GM12892 (cell line): ENCODE results near the gene TMEM247.

ENCODE experiments used
- DNase-seq: peaks from one replicate; pipeline ENCODE4 v3.0.0; 2011; ENCODE audit not compliant: insufficient read length
- FAIRE-seq: peaks from 2 replicates; lab custom pipeline; 2011; peaks lifted over from hg19 to GRCh38; lab: Jason Lieb, UNC
- POLR2A ChIP-seq: IDR thresholded peaks from 2 replicates; pipeline ENCODE4 v1.6.1; 2011; ENCODE audit warnings: low read depth, low read length, control low read depth
- POLR2AphosphoS5 ChIP-seq: IDR thresholded peaks from 2 replicates; pipeline ENCODE4 v1.6.1; 2011; ENCODE audit warnings: low read depth, low read length, control low read depth
- TAF1 ChIP-seq: IDR thresholded peaks from 2 replicates; pipeline ENCODE4 v1.6.1; 2011; ENCODE audit warnings: low read depth, mild to moderate bottlenecking, control low read depth, low read length, borderline replicate concordance

Gene TMEM247

GRCh38 chr2:46495231-46496030 is 16.1 kb downstream of the TMEM247 start:
- no peak for DNase-seq
- no peak for FAIRE-seq
- TF ChIP-seq POLR2A (no peak), TAF1 (no peak), POLR2AphosphoS5 (no peak)

- FAIRE-seq: no peak
- TF ChIP-seq TAF1 (no peak), POLR2A (no peak), POLR2AphosphoS5 (no peak)
Observed at GRCh38 chr2:46497766-46498165, 18.4 kb downstream of the TMEM247 start.

GRCh38 chr2:46498681-46499080 is 19.3 kb downstream of the TMEM247 start:
- TF ChIP-seq POLR2A (no peak), TAF1 (no peak), POLR2AphosphoS5 (no peak)
- DNase-seq (no peak), FAIRE-seq (no peak)

More at GRCh38 chr2:46497766-46498165, 18.4 kb downstream of the TMEM247 start:
- no peak for DNase-seq

GRCh38 chr2:46499392-46499785 is 20.0 kb downstream of the TMEM247 start:
- TF ChIP-seq POLR2A: no peak
- no peak for TF ChIP-seq POLR2AphosphoS5
- TF ChIP-seq TAF1: no peak
- no peak for FAIRE-seq
- DNase-seq: no peak

GRCh38 chr2:46500801-46501200 is 21.4 kb downstream of the TMEM247 start:
- DNase-seq (no peak), FAIRE-seq (no peak)
- no peak for TF ChIP-seq TAF1
- TF ChIP-seq POLR2A: no peak
- TF ChIP-seq POLR2AphosphoS5: no peak

GRCh38 chr2:46502291-46502885 is 23.0 kb downstream of the TMEM247 start:
- DNase-seq (no peak), FAIRE-seq (no peak)
- TF ChIP-seq POLR2A (no peak), TAF1 (no peak), POLR2AphosphoS5 (no peak)

- FAIRE-seq (no peak), DNase-seq (no peak)
- TF ChIP-seq POLR2AphosphoS5 (no peak), POLR2A (no peak), TAF1 (no peak)
Observed at GRCh38 chr2:46503686-46504085, 24.3 kb downstream of the TMEM247 start.

- FAIRE-seq (no peak), DNase-seq (no peak)
- no peak for TF ChIP-seq POLR2AphosphoS5
- TF ChIP-seq POLR2A: no peak
- no peak for TF ChIP-seq TAF1
Observed at GRCh38 chr2:46504221-46504620, 24.9 kb downstream of the TMEM247 start.

GRCh38 chr2:46504685-46505471 is 25.5 kb downstream of the TMEM247 start:
- FAIRE-seq: no peak
- no peak for DNase-seq
- TF ChIP-seq TAF1: no peak

GRCh38 chr2:46505472-46505783 is 26.1 kb downstream of the TMEM247 start:
- TF ChIP-seq POLR2A: no peak
- TF ChIP-seq POLR2AphosphoS5: no peak
- no peak for TF ChIP-seq TAF1
- DNase-seq (no peak), FAIRE-seq (no peak)

- DNase-seq (no peak), FAIRE-seq (no peak)
- TF ChIP-seq POLR2A: no peak
- TF ChIP-seq POLR2AphosphoS5: no peak
- TF ChIP-seq TAF1: no peak
Observed at GRCh38 chr2:46506131-46506706, 26.9 kb downstream of the TMEM247 start.

- TF ChIP-seq POLR2A (no peak), POLR2AphosphoS5 (no peak), TAF1 (no peak)
- no peak for DNase-seq
- no peak for FAIRE-seq
Observed at GRCh38 chr2:46508312-46508711, 28.9 kb downstream of the TMEM247 start.
